Activated CD4-positive, CD25-positive, alpha-beta regulatory T cell treated with anti-CD3 and anti-CD28 coated beads, Interleukin-2, amount 50 U/mL, for 24 hours (primary cell): ENCODE measurements around the gene CCDC71.

Source experiments
- ATAC-seq, 2 donors: fragments of 150-1000 bp; cut with Tn5 transposase; one replicate each; pipeline ENCODE4 v1.10.0; 2021; ENCODE audit warnings: mild to moderate bottlenecking in 1 of 2, moderate library complexity in 1 of 2

CCDC71 gene

GRCh38 chr3:49166752-49167556 lies 823 bp upstream of the CCDC71 start:
- ATAC-seq, result no peak

DNA sequence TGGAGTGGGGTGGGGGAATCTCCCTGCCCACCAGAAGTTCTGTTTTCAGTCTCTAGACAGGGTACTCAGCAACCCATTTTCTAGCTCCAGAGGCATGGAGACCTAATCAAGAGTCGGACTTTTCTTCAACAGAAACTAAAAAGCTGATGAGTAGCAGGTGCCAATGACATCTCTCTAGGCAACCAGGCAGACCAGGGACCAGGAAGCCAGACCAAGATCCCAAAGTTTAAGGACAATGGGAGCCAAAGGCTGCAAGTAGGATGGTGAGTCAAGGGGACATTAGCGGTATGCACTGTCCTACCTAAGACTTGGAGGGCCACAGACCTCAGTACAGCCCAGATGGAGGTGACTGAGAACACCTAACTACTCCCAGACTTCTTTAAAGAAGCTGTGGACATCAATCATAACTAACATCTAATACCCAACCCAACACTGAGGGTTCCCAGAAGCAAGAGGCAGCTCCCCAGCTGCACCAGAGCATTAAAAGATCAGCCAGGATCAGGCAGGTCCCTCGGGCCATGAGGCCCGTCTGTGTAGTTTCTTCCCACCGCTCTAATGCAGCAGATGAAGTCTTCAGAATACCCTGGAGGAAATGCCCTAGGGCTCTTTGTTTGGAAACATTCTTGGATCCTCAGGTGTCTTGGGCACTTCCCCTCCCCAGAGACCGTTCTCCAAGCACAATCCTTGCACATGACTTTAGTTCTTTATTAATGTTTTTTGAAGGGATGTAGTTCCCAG lies 979 bp downstream of the CCDC71 start:
- no peak for ATAC-seq

DNA sequence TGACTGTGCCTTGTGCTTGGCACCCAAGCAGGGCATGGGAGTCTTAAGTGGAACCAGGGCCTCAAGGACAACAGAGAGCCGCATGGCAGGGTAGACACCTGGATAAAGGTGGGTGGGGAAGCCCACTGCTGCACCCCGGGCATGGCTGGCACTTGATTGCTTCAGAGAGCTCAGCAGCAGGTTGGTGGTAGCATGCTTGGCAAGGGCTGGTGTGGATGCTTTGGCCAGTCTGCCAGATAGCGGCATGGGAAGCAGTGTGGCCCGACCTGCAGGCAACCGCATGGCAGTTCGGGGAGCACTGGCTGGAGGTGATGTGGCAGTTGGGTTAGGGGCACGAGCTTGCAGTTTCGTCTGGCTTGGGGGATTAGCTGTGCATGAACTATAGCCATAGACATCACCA lies 2.5 kb downstream of the CCDC71 start:
- ATAC-seq, result no peak

- no peak for ATAC-seq
Observed at GRCh38 chr3:49162751-49163419, 3.2 kb downstream of the CCDC71 start.

- no peak for ATAC-seq
Observed at GRCh38 chr3:49161808-49162530, 4.2 kb downstream of the CCDC71 start.

GRCh38 chr3:49161197-49161596 lies 4.9 kb downstream of the CCDC71 start:
- ATAC-seq, result no peak

GRCh38 chr3:49158792-49159191 lies 7.3 kb downstream of the CCDC71 start:
- ATAC-seq, result no peak

DNA sequence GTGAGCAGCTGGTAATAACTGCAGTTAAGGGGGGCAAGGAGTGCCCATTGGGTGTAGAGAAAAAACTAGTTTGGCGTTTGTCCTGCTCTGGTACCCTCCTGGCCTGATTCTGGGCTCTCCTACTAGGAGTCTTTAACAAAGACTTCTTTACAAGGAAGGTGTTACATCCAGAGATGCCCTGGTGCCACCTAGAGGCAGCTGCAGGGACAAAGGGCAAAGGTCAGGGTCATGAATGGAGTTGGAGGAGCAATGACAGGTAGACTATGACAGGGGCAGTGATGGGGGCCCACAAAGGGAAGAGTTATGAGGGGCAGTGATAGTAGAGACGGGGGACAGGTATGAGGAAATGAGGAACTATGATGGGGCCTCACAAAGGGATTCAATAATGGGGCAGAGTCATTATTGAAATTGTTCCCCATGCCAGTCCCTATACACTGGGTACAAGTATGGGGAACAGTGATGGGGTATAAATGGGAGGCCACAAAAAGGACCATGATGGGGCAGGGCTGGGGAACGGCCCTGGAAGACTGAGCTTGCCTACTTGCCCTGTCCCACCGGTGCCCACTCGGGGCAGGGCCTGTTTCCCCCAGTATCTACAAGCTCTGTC lies 7.9 kb downstream of the CCDC71 start:
- peak; percentile 76 to 79 for ATAC-seq

DNA sequence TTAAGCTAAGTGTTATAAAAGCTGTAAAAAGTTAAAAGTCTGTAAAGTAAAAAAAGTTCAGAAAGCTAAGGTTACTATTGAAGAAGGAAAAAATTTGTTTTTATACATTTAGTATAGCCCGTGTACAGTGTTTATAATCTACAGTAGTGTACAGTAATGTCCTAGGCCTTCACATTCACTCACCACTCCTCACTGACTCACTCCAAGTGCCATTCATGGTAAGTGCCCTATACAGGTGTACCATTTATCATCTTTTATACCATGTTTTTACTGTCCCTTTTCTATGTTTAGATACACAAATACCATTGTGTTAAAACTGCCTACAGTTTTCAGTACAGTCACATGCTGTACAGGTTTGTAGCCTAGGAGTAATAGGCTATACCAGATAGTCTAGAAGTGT lies 8.8 kb downstream of the CCDC71 start:
- no peak for ATAC-seq

GRCh38 chr3:49153349-49153912 lies 12.7 kb downstream of the CCDC71 start:
- ATAC-seq, result no peak

GRCh38 chr3:49151610-49152009 lies 14.5 kb downstream of the CCDC71 start:
- ATAC-seq, result no peak

DNA sequence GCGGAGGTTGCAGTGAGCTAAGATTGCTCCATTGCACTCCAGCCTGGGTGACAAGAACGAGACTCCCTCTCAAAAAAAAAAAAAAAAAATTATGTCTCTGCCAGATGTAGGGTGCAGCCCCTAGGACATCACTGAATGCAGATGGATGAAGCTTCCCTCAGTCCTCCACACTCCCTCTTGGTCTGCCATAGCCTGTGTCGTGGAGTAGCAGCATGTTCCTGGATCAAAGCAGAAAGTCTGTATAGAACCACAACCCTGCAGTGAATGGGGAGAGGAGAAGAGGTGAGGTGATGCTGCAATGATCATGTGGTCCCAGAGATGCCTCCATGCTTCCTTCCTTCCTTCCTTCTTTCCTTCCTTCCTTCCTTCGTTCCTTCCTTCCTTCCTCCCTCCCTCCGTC lies 18.0 kb downstream of the CCDC71 start:
- no peak for ATAC-seq

GRCh38 chr3:49140080-49140479 lies 26.1 kb downstream of the CCDC71 start:
- no peak for ATAC-seq

DNA sequence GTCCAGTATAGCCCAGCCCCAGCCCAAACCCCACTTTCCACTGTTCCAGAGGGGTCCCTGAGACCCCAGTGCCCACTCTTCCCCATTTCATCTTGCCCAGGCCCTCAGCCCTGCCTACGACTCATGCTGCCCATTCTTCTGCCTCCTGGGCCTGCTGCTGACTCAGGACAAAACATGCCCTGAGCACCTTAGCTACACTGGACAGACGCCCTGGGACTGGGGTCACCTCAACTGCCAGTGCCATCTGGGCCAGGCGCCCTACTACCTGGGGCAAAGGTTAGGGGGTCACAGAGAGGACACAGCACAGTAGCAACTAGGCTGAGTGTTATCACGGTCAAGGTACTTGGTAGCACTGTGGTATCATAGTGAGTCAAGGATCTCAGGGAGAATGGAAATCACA lies 30.6 kb downstream of the CCDC71 start:
- no peak for ATAC-seq

- ATAC-seq, result no peak
Observed at GRCh38 chr3:49134471-49135265, 31.5 kb downstream of the CCDC71 start.

- no peak for ATAC-seq
Observed at GRCh38 chr3:49133226-49133951, 32.7 kb downstream of the CCDC71 start.

DNA sequence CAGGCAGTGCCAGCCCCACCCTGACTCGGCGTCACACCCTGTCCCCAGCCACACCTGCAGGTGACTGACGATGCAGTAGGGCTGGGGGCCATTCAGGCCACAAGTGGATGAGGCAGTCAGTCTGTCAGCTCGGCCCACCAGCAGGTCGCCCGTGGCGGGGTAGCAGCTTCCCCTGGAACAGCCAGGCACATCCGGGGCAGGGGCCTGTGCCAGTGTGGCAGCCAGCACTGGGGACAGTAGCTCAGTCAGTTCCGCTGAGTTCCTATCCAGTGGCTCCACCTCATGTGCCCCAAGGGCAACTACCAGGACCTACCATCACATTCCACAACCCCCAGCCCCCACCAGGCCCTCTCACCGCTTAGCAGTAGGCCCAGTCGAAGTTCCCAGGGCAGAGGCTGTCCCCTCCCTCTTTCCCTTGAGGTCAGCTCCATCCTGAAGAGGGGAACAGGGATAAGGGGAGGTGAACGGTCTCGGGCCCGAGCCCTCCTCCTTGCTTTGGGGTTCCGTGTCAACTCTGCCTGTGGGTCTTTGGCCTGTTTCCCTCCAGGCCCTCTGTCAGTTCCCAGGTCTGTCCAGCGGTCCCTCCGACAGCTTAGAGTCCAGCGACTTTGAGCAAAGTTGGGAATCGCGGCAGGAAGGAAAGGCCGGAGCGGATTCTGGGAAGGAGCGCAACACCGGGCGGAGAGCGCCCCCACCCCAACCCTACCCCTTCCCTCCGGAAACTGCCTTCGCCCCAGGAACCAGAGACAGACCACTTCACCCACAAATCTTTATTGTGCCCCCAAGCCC lies 33.5 kb downstream of the CCDC71 start, which contains the start of gene LAMB2:
LAMB2 (minus strand) TSS at position 614 of the 789 bp plus-strand sequence; CDS start at position 431, 183 bp downstream.
- no peak for ATAC-seq

DNA sequence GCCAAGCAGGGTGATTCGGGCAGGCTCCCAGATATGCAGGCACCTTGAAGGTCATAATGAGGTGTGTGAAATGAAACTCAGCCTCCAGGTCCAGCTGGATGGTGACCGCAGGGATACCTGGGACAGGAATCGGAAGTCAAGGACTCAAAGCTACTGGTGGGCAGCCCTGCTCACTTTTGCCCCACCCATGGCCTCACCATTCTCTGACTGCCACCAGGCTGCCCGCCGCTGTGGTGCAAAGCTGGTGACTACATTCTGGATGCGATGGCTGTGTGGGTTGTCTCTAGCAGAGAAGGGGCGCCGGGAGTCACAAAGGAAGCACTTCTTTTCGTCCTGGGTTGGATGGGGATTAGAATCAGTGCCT lies 34.1 kb downstream of the CCDC71 start:
- ATAC-seq, result no peak

DNA sequence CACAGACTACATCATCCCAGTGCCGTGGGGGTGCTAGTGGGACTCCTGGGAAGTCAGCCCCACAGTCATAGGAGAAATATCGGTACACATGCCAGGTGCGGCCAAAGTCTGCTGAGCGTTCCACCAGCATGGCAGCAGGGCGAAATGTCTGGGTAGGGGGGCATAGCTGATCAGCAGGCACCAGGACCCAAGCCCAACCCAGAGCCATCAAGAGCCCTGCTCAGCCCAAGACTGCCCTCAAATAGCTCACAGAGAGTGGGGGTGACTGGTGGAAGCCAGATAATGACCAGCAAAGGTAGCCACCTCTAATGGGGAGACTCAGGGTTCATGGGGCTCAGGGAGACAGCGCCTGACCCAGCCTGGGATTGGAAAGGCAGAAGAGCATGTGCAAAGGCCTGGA lies 34.6 kb downstream of the CCDC71 start:
- no peak for ATAC-seq

DNA sequence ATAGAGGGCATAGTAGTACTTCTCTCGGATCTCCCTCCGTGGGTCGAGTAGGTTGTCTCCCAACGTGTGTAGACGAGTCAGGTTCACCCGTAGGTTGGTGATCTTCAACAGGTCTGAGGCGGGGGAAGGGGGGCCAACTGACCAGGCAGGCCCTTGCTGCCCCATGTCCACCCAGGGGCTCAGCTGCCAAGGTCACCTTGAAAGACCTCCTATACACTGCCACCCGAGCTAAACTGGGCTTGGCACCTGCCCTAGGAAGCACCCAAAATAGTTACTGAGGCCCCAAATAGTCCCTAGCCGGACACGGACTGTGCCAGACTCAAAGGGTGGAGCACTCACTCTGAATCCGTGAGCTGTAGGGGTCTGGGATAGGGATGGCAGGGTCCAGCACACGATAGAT lies 35.1 kb downstream of the CCDC71 start:
- no peak for ATAC-seq
